ENCODE measurements around the gene PLXNA4. TPM values are rescaled to one million over a fixed set of nuclear protein-coding genes. Genes with fewer than 3 reads are reported as not detected.

Gene PLXNA4, protein sequence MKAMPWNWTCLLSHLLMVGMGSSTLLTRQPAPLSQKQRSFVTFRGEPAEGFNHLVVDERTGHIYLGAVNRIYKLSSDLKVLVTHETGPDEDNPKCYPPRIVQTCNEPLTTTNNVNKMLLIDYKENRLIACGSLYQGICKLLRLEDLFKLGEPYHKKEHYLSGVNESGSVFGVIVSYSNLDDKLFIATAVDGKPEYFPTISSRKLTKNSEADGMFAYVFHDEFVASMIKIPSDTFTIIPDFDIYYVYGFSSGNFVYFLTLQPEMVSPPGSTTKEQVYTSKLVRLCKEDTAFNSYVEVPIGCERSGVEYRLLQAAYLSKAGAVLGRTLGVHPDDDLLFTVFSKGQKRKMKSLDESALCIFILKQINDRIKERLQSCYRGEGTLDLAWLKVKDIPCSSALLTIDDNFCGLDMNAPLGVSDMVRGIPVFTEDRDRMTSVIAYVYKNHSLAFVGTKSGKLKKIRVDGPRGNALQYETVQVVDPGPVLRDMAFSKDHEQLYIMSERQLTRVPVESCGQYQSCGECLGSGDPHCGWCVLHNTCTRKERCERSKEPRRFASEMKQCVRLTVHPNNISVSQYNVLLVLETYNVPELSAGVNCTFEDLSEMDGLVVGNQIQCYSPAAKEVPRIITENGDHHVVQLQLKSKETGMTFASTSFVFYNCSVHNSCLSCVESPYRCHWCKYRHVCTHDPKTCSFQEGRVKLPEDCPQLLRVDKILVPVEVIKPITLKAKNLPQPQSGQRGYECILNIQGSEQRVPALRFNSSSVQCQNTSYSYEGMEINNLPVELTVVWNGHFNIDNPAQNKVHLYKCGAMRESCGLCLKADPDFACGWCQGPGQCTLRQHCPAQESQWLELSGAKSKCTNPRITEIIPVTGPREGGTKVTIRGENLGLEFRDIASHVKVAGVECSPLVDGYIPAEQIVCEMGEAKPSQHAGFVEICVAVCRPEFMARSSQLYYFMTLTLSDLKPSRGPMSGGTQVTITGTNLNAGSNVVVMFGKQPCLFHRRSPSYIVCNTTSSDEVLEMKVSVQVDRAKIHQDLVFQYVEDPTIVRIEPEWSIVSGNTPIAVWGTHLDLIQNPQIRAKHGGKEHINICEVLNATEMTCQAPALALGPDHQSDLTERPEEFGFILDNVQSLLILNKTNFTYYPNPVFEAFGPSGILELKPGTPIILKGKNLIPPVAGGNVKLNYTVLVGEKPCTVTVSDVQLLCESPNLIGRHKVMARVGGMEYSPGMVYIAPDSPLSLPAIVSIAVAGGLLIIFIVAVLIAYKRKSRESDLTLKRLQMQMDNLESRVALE (N-terminal part only)
- 0.19 TPM for polyA plus RNA-seq (2012; ENCODE audit: insufficient read length, low read depth)

DNA sequence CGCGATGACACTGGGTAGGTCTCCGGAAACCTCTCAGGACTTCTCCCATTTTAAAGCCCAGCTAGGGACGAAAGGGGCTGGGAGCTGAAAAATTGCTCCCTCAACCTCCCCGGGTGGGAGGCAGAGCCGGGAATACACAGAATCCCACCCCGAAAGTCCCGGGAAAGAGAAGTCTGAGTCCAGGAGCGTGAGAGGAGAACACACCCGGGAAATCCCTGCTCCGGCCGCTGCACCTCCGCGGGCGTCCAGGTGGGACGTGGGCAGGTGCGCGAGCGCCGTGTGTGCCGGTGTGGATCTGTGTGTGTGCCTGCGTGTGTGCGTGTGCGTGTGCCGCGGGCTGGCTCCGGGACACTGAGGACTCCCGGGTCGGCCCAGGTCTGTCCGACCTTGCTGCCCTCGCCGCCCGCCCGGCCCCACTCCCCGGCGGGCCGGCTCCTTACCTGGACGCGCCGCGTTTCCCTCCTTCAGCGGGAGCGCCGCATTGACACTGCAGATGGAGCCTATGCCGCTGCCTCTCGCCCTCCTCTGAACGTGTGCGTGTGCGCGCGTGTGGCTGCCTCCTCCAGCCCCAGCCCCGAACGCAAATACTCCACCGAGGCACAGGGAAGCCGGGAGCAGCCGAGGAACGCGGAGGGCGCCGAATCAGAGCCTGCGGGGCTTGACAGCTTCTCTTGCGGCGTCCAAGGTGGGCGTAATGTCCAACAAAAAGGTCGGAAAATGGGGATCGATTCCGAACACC lies at the start of gene PLXNA4:
Gene PLXNA4 (minus strand): TSS at position 489 of the 739 bp plus-strand sequence. CDS start 67,777 bp downstream, outside the sequence.
- no peak for TF ChIP-seq POLR2AphosphoS5 (IDR thresholded peaks at IDR 0.05; ENCODE audit: low read depth, low read length)

DNA sequence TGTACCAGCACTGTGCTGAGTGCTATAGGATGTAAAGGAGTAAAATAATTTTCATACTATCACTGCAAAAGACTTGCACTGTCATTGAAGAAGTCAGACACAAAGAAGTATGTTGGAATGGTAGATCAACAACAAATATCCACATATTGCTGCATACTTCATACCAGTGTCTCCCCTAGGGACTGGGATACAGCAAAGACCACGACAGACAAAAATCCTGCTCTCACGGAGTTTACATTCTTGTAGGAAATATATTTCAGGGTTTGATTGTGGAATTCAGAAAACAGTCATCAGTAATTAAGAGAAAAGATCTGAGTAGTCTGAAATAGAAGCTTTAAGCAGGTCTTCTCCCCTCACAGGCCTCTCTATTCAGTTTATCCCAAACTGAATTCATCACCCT lies 49.4 kb upstream of the PLXNA4 start:
- TF ChIP-seq POLR2AphosphoS5 (IDR thresholded peaks at IDR 0.05; ENCODE audit: low read depth, low read length) (no peak), SIN3A (IDR thresholded peaks at IDR 0.05; ENCODE audit: borderline replicate concordance, insufficient read depth, low read length) (no peak), FOXP2 (optimal IDR thresholded peaks at IDR 0.05; ENCODE audit: borderline replicate concordance, extremely low read depth, extremely low read length, insufficient read depth) (no peak), TAF1 (IDR thresholded peaks at IDR 0.05; ENCODE audit: borderline replicate concordance, insufficient read depth, low read length) (no peak)
- TF ChIP-seq, protein P1, sequence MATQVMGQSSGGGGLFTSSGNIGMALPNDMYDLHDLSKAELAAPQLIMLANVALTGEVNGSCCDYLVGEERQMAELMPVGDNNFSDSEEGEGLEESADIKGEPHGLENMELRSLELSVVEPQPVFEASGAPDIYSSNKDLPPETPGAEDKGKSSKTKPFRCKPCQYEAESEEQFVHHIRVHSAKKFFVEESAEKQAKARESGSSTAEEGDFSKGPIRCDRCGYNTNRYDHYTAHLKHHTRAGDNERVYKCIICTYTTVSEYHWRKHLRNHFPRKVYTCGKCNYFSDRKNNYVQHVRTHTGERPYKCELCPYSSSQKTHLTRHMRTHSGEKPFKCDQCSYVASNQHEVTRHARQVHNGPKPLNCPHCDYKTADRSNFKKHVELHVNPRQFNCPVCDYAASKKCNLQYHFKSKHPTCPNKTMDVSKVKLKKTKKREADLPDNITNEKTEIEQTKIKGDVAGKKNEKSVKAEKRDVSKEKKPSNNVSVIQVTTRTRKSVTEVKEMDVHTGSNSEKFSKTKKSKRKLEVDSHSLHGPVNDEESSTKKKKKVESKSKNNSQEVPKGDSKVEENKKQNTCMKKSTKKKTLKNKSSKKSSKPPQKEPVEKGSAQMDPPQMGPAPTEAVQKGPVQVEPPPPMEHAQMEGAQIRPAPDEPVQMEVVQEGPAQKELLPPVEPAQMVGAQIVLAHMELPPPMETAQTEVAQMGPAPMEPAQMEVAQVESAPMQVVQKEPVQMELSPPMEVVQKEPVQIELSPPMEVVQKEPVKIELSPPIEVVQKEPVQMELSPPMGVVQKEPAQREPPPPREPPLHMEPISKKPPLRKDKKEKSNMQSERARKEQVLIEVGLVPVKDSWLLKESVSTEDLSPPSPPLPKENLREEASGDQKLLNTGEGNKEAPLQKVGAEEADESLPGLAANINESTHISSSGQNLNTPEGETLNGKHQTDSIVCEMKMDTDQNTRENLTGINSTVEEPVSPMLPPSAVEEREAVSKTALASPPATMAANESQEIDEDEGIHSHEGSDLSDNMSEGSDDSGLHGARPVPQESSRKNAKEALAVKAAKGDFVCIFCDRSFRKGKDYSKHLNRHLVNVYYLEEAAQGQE (IDR thresholded peaks at IDR 0.05; ENCODE audit: insufficient read depth in 1 of 2, low read depth in 2 of 2, low read length in 2 of 2): no peak

DNA sequence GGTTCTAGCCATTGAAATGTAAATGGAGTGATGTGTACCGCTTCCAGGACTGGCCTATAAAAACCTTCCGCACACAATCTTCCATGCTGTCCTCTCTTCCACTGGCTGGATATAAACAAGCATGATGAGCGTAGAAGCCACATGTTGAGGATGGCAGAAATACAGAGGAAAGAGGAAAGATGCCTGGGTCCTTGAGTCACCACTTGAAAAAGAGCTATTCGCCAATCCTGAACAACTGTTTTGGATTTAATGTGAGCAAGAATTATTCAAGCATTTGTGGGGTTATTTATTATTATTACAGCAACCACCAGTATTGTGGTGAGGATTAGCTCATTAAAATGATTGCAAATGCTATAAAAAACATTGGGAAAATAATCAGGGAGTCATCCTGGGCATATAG lies 45.8 kb upstream of the PLXNA4 start:
- TF ChIP-seq FOXP2 (optimal IDR thresholded peaks at IDR 0.05; ENCODE audit: borderline replicate concordance, extremely low read depth, extremely low read length, insufficient read depth) (no peak), POLR2AphosphoS5 (IDR thresholded peaks at IDR 0.05; ENCODE audit: low read depth, low read length) (no peak), SIN3A (IDR thresholded peaks at IDR 0.05; ENCODE audit: borderline replicate concordance, insufficient read depth, low read length) (no peak), TAF1 (IDR thresholded peaks at IDR 0.05; ENCODE audit: borderline replicate concordance, insufficient read depth, low read length) (no peak)
- TF ChIP-seq, protein P1 (IDR thresholded peaks at IDR 0.05; ENCODE audit: insufficient read depth in 1 of 2, low read depth in 2 of 2, low read length in 2 of 2): no peak

DNA sequence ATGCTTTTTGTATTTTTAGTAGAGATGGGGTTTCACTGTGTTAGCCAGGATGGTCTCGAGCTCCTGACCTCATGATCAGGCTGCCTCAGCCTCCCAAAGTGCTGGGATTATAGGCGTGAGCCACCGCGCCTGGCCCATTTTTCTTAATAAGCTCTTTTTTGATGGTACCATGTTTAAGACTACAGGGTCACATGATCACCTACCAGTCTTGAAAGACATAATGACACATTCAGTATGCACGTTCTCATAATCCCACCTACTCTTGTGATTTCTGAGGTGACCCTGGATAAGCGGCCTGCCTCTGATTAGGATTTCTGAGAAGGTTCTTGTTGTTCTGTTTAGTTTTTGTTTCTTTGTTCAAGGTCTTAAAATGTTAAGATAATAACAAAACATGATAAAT lies 43.7 kb upstream of the PLXNA4 start:
- TF ChIP-seq POLR2AphosphoS5 (IDR thresholded peaks at IDR 0.05; ENCODE audit: low read depth, low read length) (no peak), FOXP2 (optimal IDR thresholded peaks at IDR 0.05; ENCODE audit: borderline replicate concordance, extremely low read depth, extremely low read length, insufficient read depth) (no peak), TAF1 (IDR thresholded peaks at IDR 0.05; ENCODE audit: borderline replicate concordance, insufficient read depth, low read length) (no peak), SIN3A (IDR thresholded peaks at IDR 0.05; ENCODE audit: borderline replicate concordance, insufficient read depth, low read length) (no peak)
- TF ChIP-seq, protein P1 (IDR thresholded peaks at IDR 0.05; ENCODE audit: insufficient read depth in 1 of 2, low read depth in 2 of 2, low read length in 2 of 2): no peak
